Stimulated activated CD8-positive, alpha-beta memory T cell treated with anti-CD3 and anti-CD28 coated beads, Interleukin-7, amount 100 ng/mL, for 1 hour (primary cell): ENCODE results near the gene B3GNT9.

ENCODE experiments used
- DNase-seq, 2 donors: peaks; one replicate each; pipeline ENCODE4 v3.0.0-alpha.2; 2020; ENCODE audit warnings: low read depth in 2 of 2

Gene B3GNT9

GRCh38 chr16:67184995-67185650 lies 34.3 kb upstream of the B3GNT9 start:
- DNase-seq: peak; percentile 66 to 76

DNA sequence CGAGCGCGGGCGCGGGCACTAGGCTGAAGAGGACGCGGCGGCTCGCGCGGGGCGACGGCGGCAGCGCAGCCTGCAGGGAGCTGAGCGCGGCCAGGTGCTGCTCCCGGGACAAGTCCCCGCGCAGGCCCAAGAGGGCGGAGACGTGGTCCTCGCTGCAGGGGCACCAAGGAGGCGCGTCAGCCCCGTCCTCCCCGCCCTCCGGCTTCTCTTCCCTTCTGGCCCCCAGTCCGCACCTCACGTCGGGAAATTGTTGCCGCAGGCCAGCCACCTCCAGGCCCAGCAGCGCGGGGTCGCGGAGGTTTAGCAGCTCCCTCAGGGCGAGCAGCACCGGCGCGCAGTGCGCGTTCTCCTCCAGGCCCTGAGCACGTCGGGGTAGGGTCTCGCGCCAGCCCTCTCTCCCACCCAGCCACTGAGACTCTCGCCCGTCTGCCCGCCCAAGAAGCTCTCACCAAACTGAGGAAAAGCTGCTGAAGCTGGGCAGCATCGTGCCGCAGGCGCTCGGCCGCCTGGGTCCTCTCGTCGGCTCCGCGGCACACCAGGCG lies 33.7 kb upstream of the B3GNT9 start:
- no peak for DNase-seq

DNA sequence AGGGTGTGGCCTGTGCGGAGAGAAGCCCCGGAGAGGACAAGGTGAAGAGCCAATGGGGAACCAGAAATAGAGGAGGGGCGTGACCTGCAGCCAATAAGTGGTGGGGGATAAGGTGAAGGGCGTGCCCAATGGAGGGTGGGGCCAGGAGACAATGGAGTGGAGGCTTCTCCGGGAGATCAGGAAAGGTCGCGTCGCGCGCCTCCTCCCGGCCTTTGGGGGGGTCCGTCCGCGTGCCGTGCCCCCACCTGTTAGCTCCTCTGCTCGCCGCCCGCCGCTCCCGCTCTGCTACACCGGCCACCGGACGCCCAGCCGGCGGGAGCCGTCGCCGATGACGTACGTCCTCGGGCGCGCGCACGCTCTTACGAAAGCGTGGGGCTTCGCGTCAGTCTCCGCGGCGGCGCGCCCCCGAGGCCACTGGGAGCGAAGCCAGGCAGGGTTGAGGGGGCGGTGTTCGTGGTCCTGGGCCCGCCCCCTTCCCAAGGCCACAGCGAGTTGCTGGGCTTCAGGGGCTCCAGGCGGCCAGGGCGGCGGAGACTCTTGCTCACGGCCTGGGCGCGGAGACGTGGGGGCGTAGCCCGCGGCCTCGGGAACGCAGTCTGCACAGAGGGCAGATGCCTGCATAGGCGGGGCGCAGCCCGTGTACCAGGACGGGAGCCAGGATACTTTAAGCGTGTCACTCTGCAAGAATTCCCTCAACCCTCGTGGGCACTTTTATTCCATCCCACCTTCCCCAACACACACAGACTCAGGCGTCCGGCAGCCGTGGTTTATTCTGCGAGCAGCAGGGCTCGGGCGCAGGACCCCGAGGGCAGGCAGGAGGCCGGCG lies 33.0 kb upstream of the B3GNT9 start, which contains the start of gene MATCAP1:
TSS of gene MATCAP1 (minus strand) at position 337 of the 826 bp plus-strand sequence. CDS start 3,353 bp downstream, outside the sequence.
- peak; percentile 72 to 81 for DNase-seq

- DNase-seq: no peak
Observed at GRCh38 chr16:67183284-67183626, 32.5 kb upstream of the B3GNT9 start.

GRCh38 chr16:67182288-67182687 lies 31.5 kb upstream of the B3GNT9 start:
- no peak for DNase-seq

DNA sequence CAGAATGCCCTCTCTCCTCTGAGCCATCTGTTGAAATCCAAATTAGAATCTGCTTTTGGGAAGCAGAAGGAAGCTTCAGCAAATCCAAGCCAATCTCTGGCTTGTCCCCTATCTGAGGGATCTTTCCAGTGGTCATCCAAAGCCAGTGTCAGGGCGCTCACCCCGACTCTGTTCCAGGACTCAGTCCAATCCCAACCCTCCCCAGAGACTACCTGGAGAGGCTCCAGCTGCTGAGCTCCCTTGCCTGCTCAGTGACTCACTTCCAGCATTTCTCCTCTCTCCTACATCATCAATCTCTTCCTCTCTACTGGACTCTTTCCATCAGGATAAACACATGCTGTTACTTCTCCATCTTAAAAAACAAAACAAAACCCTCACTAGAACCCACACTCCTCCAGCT lies 30.5 kb upstream of the B3GNT9 start:
- no peak for DNase-seq

DNA sequence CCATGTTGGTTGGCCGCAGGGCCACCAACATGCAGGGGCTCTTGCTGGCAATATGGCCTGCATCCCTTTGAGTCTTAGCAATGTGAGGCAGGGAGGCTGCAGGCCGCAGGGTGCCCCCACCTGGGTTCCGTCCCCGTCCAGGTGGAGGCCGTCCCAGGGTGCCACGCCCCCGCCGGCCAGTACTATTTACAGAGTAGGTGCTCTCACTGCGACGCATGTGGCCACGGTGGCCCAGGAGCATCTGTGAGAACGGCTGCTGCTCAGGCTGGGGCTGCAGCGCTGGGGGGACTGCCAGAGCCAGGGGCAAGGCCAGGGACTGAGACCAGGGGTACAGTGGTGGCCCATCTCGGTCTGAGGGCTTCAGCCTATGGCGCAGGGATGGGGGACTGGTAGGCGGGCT lies 29.4 kb upstream of the B3GNT9 start:
- no peak for DNase-seq

- no peak for DNase-seq
Observed at GRCh38 chr16:67179421-67180080, 28.8 kb upstream of the B3GNT9 start.

- no peak for DNase-seq
Observed at GRCh38 chr16:67177743-67178699, 27.2 kb upstream of the B3GNT9 start.

GRCh38 chr16:67176662-67177061 lies 25.9 kb upstream of the B3GNT9 start:
- DNase-seq: no peak

- no peak for DNase-seq
Observed at GRCh38 chr16:67174706-67175231, 24.0 kb upstream of the B3GNT9 start.

DNA sequence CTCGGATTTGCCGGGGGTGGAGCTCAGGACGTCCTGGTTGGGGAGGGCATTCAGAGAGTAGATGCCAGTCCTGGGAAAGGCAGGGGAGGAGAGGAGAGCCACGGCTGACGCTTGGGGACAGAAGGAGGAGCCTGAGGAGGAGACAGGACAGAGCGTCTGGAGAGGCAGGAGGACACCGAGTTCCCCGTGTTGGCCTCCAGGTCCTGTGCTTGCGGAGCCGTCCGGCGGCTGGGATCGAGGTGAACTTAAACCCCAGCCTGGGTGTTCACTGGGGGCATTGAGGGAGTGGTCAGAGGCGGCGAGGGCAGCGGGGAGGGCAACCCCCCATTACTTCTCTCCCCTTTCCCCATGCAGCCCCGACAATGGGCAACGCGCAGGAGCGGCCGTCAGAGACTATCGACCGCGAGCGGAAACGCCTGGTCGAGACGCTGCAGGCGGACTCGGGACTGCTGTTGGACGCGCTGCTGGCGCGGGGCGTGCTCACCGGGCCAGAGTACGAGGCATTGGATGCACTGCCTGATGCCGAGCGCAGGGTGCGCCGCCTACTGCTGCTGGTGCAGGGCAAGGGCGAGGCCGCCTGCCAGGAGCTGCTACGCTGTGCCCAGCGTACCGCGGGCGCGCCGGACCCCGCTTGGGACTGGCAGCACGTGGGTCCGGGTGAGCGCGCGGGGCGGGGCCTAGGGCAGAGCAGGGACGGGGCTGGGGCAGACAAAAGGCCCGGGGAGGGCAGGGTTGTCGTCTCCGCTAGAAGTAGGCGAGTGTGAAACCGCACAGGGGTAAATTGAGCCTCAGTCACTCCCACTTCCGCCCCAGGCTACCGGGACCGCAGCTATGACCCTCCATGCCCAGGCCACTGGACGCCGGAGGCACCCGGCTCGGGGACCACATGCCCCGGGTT lies 23.3 kb upstream of the B3GNT9 start:
- DNase-seq: no peak

- DNase-seq: no peak
Observed at GRCh38 chr16:67173323-67173722, 22.5 kb upstream of the B3GNT9 start.

- no peak for DNase-seq
Observed at GRCh38 chr16:67170949-67171649, 20.3 kb upstream of the B3GNT9 start.

DNA sequence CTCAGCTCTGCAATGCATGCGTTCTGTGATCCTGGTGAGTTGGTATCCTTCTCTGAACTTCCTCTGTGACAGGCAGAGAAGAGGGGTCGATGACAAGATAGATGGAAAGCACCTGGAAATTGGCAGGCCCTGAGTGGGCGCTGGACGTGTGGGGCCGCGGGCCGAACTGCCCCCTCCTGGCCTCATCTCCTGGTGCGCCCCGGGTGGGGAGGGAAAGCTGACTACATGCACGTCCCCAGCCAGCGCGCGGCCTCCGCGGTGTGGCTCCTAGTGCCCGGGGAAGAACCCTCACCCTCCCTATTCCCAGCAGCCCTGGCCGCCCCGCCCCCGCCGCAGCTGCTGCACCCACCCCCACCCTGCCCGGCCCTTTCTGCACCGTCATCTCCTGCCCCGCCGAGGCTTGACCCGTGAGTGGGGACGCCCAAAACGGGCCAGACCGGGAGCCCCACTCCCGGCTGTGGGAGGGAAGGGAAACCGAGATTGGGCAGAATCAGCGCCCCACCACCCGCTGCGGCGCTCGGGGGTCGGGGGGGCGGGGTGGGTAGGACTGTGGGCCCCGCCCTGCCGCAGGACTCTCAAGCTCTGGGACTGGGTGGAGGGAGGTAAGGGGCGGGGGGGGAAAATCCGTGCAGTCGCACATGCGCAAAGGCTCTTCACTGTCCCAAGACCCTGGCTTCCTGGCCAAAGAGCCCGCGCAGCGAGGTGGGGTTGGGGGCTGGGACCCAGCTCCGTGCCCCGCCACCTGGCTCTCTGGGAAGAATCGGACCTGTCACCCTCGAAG lies 19.6 kb upstream of the B3GNT9 start, which contains the start of gene NOL3:
TSS of gene NOL3 (plus strand) at position 371 of the 781 bp plus-strand sequence.
- no peak for DNase-seq

DNA sequence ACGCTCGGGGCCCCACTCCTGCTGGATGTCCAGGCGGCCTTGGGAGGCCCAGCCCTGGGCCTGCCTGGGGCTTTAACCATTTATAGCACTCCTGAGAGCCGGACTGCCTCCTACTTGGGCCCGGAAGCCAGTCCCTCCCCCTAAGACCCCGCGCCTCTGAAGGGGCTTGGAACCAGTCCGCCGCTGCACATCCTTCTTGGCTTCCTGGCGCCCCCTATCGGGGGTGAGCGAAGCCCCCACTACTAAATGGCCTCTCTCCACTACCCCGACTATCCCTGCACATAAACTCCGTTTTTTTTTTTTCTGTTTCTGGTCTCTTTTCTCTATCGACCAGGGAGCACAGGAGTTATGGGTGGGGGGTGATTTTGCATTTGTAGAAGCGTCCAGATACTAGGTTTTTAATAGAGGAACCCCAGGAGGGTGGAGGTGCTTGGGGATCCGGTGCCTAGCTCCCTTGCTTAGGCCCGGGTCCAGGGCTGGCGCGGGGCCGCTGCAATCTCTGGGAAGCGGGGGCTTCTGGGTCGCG lies 18.9 kb upstream of the B3GNT9 start:
- DNase-seq: no peak

DNA sequence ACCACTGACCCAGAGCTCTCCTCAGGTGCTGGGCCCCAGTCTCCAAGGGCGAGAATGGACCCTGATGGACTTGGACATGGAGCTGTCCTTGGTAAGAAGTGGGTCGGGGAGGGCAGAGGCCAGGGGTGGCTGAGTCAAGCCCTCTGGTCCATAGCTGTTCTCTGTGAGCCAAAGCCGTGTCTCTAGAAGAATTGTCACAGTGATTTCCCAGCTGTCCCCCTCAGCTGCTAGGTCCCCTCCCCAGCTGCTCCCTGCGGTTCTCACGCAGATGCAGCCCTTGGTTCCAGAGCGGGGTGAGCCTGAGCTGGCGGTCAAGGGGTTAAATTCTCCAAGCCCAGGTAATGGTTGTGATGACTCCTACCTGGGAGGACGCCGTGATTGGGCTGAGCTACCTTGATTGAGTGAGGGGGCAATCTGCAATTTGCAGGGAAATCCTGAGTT lies 18.2 kb upstream of the B3GNT9 start:
- DNase-seq: no peak

DNA sequence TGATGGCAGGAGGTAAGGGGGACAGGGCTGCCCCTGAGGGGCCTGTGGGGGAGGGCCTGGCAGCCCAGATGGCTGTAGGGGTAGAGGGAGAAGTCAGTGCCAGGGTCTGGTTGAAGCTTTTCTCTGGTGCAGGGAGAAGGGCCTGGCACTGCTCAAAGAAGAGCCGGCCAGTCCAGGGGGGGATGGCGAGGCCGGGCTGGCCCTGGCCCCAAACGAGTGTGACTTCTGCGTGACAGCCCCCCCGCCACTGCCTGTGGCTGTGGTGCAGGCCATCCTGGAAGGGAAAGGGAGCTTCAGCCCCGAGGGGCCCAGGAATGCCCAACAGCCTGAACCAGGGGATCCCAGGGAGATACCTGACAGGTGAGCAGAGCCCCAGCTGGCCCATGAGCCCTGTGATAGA lies 16.8 kb upstream of the B3GNT9 start:
- DNase-seq: no peak
